COLO668 (cell line): Measurements from ENCODE around the gene FAHD2A.
"Not testable (repeated sequence)": the region's sequence is repeated elsewhere in the genome, so short reads cannot be mapped to it uniquely, and the experiment has no call there.

Source experiments
- DNase-seq: peaks from one replicate; lab custom pipeline; 2025; ENCODE audit not compliant: unreplicated experiment; lab: John Stamatoyannopoulos, UW

FAHD2A gene, protein sequence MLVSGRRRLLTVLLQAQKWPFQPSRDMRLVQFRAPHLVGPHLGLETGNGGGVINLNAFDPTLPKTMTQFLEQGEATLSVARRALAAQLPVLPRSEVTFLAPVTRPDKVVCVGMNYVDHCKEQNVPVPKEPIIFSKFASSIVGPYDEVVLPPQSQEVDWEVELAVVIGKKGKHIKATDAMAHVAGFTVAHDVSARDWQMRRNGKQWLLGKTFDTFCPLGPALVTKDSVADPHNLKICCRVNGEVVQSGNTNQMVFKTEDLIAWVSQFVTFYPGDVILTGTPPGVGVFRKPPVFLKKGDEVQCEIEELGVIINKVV

DNA sequence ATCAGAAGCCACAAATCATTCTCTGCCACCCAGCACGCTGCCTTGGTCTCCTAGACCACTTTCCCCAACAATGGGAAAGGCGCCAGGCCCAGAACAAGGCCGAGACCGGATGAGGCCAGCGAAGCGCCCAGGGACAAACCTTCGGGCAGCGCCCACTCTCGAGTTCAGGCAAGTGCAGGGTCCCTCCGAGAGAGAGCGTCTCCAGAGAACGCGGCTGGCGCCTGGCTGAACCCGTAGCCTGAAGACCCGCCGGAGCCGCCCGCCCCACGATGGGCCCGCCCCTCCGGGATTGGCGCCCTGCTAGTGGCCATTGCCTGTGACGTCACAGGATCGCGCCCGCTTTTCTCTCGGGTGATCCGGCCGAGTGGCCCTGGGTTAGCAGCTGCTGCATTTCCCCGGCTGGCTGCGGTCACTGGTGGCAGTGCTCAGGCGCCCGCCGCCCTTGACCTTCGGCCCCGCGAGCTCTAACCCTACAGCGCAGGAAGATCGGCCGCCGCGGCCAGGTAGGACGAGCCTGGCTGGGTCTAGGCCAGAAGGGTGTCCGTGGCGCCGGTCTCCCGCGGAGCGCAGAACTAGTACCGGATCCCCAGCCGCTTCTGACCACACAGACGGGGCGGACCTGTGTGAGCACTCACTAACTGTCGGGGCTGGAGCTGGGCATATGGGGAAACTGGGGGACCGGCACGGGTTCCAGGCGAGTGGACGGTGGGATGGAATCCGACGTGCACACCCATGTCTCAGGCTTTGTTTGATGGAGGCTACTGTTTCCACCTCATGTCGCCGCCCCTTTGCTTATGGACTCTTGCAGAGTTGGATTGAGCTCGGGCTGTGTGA, at the start of gene FAHD2A:
TSS of gene FAHD2A (plus strand) at position 339 of the 834 bp plus-strand sequence. CDS start 2,851 bp downstream, outside the sequence.
- DNase-seq, result peak; percentile 96

- no peak for DNase-seq
These were observed 49.4 kb upstream of the FAHD2A start for GRCh38 chr2:95353055-95353575.

- DNase-seq, result no peak
These were observed 48.7 kb upstream of the FAHD2A start for GRCh38 chr2:95353613-95354468.

- no peak for DNase-seq
These were observed 48.0 kb upstream of the FAHD2A start for GRCh38 chr2:95354469-95354901.

GRCh38 chr2:95354925-95355324, 47.6 kb upstream of the FAHD2A start:
- DNase-seq, result no peak

DNA sequence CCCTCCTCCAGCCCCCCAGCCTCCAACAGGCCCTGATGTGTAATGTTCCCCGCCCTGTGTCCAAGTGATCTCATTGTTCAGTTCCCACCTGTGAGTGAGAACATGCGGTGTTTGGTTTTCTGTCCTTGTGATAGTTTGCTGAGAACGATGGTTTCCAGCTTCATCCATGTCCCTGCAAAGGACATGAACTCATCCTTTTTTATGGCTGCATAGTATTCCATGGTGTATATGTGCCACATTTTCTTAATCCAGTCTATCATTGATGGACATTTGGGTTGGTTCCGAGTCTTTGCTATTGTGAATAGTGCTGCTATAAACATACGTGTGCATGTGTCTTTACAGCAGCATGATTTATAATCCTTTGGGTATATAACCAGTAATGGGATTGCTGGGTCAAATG, 47.0 kb upstream of the FAHD2A start:
- DNase-seq, result not testable (repeated sequence)

GRCh38 chr2:95356821-95357700, 45.4 kb upstream of the FAHD2A start:
- DNase-seq, result no peak

GRCh38 chr2:95357717-95358280, 44.7 kb upstream of the FAHD2A start:
- DNase-seq, result no peak

DNA sequence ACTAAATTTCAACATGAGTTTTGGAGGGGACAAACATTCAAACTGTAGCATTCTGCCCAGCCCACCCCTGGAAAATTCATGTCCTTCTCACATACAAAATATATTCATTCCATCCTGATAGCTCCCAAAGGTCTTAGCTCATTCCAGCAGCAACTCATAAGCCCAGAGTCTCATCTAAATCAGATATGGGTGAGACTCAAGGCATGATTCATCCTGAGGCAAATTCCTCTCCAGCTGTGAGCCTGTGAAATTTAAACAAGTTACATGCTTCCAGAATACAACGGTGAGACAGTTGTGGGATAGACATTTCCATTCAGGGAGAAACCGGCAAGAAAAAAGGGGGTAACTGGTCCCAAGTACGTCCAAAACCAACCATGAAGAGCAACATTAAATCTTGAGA, 43.5 kb upstream of the FAHD2A start:
- no peak for DNase-seq

GRCh38 chr2:95359501-95359930, 43.0 kb upstream of the FAHD2A start:
- no peak for DNase-seq

DNA sequence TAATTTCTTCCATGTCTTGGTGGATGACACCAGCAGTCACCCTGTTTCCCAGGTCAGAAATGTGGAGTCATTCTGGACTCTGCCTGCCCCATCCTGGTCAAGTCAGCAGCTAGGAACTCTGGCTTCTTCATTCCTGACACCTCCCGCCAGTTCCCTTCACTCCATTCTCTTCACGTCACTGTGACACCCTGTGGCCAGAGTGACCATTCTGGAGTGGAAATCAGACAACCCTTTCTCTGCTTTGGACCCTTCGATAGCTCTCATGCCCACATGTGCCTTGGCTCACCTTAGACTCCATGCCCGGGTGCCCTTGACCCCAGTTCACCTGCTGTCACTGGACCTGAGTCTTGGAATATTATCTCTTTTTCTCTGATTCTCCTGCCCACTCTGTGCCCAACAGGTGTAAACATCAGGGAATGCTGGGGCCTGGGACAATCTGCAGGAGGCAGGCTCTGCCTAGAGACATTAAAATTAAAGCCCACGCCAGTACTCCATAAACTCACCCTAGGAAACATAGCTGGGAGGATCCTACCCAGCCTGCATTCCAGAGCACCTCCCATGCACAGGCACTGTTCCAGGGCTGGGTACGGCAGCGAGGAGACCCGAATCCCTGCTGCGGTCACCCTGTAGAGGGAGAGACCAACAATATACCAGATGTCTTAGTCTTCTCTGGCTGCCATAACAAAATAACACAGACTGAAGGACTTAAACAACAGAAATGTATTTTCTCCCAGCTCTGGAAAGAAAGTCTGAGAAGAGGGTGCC, 41.1 kb upstream of the FAHD2A start:
- no peak for DNase-seq

GRCh38 chr2:95362486-95362885, 40.0 kb upstream of the FAHD2A start:
- no peak for DNase-seq

DNA sequence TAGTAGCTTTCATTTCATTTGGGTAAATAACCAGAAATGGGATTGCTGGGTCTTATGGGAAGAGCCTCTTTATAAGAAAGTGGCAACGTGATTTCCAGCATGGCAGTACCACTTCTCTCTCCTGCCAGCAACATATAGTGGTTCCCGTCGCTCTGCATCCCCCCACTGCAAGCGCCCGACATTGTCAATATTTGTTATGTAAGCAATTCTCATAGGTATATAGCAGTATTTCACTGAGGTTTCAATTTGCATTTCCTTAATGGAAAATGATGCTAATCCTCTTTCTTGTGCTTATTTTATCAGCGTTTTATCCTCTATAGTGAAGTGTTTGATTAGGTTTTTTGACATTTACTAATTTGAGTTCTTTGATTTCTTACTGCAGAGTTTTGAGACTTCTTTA, 36.0 kb upstream of the FAHD2A start:
- no peak for DNase-seq

GRCh38 chr2:95372216-95372829, 30.2 kb upstream of the FAHD2A start:
- DNase-seq, result no peak

- no peak for DNase-seq
These were observed 29.7 kb upstream of the FAHD2A start for GRCh38 chr2:95372845-95373244.

GRCh38 chr2:95374029-95374428, 28.5 kb upstream of the FAHD2A start:
- no peak for DNase-seq

DNA sequence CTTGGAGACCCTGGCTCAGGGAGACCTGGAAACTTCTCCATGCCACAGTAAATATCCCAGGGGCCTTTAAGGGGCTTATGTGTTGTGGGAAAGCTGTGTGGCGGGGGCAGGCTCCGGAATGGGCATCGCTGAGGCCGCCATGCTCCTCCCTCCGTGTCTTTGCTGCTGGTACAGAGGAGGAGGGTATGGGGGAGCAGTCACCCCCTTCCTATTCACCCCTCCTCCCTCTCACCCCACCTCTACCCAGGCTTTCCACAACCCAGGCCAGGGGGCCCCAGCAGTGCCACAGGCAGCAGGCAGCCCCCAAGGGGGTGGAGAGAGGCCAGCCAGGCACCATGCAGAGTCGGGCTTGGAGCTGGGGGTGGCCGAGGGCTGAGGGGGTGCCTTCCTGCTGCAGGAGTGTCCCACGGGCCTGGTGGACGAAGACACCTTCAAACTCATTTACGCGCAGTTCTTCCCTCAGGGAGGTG, 28.0 kb upstream of the FAHD2A start:
- no peak for DNase-seq

DNA sequence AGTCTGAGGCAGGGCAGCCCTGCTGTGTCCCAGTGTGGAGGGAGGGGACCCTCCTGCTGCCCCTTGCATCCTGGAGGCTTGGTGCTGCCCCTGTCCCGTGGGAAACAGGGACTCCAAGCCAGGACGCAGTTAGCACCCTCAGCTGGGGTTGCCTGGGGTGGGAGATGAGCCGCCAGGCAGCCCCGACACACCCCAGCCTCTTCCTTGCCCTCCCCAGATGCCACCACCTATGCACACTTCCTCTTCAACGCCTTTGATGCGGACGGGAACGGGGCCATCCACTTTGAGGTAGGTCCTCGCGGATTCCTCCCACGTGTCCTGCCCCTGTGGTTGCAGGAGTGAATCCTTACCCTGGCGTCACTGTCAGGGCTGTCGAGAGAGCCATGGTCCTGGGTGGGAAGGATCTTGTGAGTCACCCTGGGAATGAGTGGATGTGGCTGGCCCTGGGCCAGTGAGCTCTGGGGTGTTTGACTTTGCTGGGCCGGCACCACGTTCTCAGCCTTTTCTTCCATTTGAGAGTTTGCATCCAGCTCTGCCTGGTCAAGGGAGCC, 27.5 kb upstream of the FAHD2A start:
- DNase-seq, result no peak
